Fibroblast of lung (primary cell): ENCODE data around the gene SENP1. TPM values are rescaled to one million over a fixed set of nuclear protein-coding genes. Genes with fewer than 3 reads are reported as not detected.
A peak's percentile ranks its signal among the peaks of the same experiment; 100 is the strongest.

ENCODE experiments used
- DNase-seq, 2 donors: peaks; one replicate each; pipeline versions ENCODE4 v3.0.0 to v3.0.0-alpha.2; 2010; ENCODE audit warnings: low read depth in 2 of 2
- H2AFZ ChIP-seq: 2 replicates; pipeline ENCODE4 v1.5.1; 2012; ENCODE audit warnings: low read length, control low read depth, inconsistent platforms
- H3K27ac ChIP-seq: 2 replicates; pipeline ENCODE4 v1.5.1; 2011; ENCODE audit warnings: low read length, control low read depth; ENCODE audit not compliant: insufficient read depth
- H3K27me3 ChIP-seq: 2 replicates; pipeline ENCODE4 v1.5.1; 2011; ENCODE audit warnings: mild to moderate bottlenecking, low read length; ENCODE audit not compliant: control insufficient read depth, insufficient read depth
- H3K36me3 ChIP-seq: 2 replicates; pipeline ENCODE4 v1.5.1; 2011; ENCODE audit warnings: low read length; ENCODE audit not compliant: control insufficient read depth, insufficient read depth
- H3K4me1 ChIP-seq: 2 replicates; pipeline ENCODE4 v1.5.1; 2011; ENCODE audit warnings: low read length; ENCODE audit not compliant: control insufficient read depth, insufficient read depth; ENCODE audit errors: extremely low read depth
- H3K4me2 ChIP-seq: 2 replicates; pipeline ENCODE4 v1.5.1; 2011; ENCODE audit warnings: low read length, control low read depth; ENCODE audit not compliant: insufficient read depth; ENCODE audit errors: extremely low read depth
- H3K4me3 ChIP-seq, 4 experiments: fragments of 200-600 bp in 1 of 4; sonication (generic) in 1 of 4; replicated peaks in 1 of 4; 2 replicates each; pipeline ENCODE4 v1.5.1; 2011 to 2016; ENCODE audit warnings: low read length in 4 of 4, low read depth in 3 of 4, mild to moderate bottlenecking in 3 of 4, control low read depth in 2 of 4, inconsistent platforms in 1 of 4, mixed read lengths in 1 of 4; ENCODE audit not compliant: insufficient read depth in 1 of 4; ENCODE audit errors: control extremely low read depth in 1 of 4
- H3K79me2 ChIP-seq: 2 replicates; pipeline ENCODE4 v1.5.1; 2012; ENCODE audit warnings: mild to moderate bottlenecking, low read length, inconsistent platforms; ENCODE audit not compliant: control insufficient read depth, insufficient read depth
- H3K9ac ChIP-seq: 2 replicates; pipeline ENCODE4 v1.5.1; 2011; ENCODE audit warnings: mild to moderate bottlenecking, low read length, control low read depth; ENCODE audit not compliant: insufficient read depth
- H3K9me3 ChIP-seq: 2 replicates; pipeline ENCODE4 v1.5.1; 2012; ENCODE audit warnings: low read depth, low read length; ENCODE audit not compliant: control insufficient read depth, insufficient read depth
- H4K20me1 ChIP-seq: 2 replicates; pipeline ENCODE4 v1.5.1; 2011; ENCODE audit warnings: low read length; ENCODE audit not compliant: control insufficient read depth, insufficient read depth; ENCODE audit errors: extremely low read depth
- CTCF ChIP-seq, 2 donors: IDR thresholded peaks in 1 of 2; conservative IDR thresholded peaks in 1 of 2; 1 replicate in 1 of 2; 2 replicates in 1 of 2; pipeline ENCODE4 v1.5.1; 2011 to 2012; ENCODE audit warnings: low read length in 2 of 2, control low read depth in 1 of 2, inconsistent platforms in 1 of 2, low read depth in 1 of 2, mild to moderate bottlenecking in 1 of 2
- EZH2 ChIP-seq: IDR thresholded peaks from 2 replicates; pipeline ENCODE4 v1.5.1; 2012; ENCODE audit warnings: low read length, control low read depth, mild to moderate bottlenecking; ENCODE audit errors: missing control alignments
- polyA plus RNA-seq, 2 donors: library from polyadenylated mRNA; depleted of rRNA in 1 of 2; stranded (reverse) in 1 of 2; unstranded in 1 of 2; fragments of >200 nt; gene quantifications; 2 replicates each; pipeline ENCODE4 v1.2.1, GENCODE V29; 2011 to 2012; ENCODE audit warnings: missing spikeins in 1 of 2
- total RNA-seq: library from RNA; depleted of rRNA; stranded (reverse); fragments of >200 nt; gene quantifications from 2 replicates; pipeline ENCODE4 v1.2.1, GENCODE V29; 2014

The SENP1 gene
- total and polyA plus RNA-seq, 2 donors (not counting 1 experiment from before 2014, with no cell fraction given): 14.7 to 17.9 TPM

DNA sequence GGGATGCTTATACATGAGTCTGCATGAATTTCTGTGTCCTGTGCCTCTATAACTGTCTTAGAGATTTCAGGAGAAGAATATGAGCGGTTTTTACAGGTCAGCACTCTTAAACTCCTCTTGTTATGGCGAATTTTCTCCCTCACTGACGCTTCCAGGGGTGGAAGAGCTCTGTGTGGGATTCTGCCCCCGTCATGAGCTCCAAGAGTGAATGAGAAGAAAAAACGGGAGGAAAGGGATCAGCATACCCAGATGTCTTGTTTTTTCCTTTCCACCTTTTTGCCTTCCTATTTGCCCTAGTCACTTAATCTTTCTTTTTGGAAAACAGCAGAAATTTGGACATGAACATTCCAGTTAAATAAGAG, 13.9 kb upstream of the SENP1 start:
- Histone ChIP-seq H3K4me3 (peak overlapping the region; percentile 69 to 95 (median 92)), H3K27ac (peak overlapping the region; percentile 72), H2AFZ (peak overlapping the region; percentile 97), H3K36me3 (no peaks in the 10 kb centered on the region), H3K9me3 (no peaks in the 10 kb centered on the region), H4K20me1 (no peaks in the 10 kb centered on the region), H3K4me2 (peak overlapping the region; percentile 95), H3K9ac (peak overlapping the region; percentile 9), H3K27me3 (no peaks in the 10 kb centered on the region), H3K4me1 (peaks cover 2% of the 10 kb centered on the region), H3K79me2 (peaks cover 18% of the 10 kb centered on the region)
- DNase-seq: peak in 1 of 2 donors; percentile 37
- TF ChIP-seq EZH2 (no peak), CTCF (conservative IDR thresholded peaks at IDR 0.05 in 1 of 2, IDR thresholded peaks at IDR 0.05 in 1 of 2; ENCODE audit: low read depth in 1 of 2, low read length in 2 of 2) (no peak)

DNA sequence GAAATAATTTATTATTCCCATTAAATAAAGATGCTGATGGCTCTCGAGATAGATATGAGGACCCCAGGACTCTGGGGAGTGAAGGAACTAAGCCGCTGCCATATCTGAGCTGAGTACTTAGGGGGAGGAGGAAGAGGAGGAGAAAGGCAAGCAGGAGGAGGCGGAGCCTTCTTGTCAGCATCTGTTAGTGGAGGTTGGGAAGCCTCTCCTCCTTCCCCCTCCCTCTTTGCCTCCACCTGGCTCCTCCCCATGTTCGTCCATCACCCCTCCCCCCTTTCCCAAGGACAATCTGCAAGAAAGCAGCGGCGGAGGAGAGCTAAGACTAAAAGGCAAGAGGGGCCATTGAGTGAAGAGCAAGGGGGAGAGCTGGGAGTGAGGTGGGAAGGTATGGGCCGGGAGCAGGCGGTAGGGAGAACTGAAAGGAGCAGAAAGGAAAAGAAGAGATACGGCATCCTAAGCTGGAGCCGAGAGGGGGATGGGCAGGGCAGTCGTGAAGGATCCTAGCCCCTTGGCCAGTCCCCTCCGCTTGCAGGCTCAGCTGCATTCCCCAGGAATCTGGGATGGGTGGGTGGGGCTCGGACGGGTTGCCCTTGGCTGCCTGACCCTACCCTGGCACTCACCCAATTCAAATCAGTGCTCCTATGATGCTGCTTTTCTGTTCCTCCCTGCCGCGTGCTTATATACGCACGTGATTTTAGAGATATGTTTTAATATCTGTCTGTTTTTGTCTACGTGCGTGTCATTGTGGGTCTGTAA, 13.4 kb upstream of the SENP1 start, which contains the start of gene PFKM:
Gene PFKM, plus strand, starts transcription at position 287 of the 756 bp plus-strand sequence. CDS start 3,411 bp downstream, outside the sequence.
- DNase-seq: peak; percentile 92
- Histone ChIP-seq H4K20me1 (no peaks in the 10 kb centered on the region), H3K79me2 (peaks cover 18% of the 10 kb centered on the region), H3K36me3 (no peaks in the 10 kb centered on the region), H3K27me3 (no peaks in the 10 kb centered on the region), H2AFZ (peak within 1 kb of the TSS; percentile 97), H3K9ac (peak within 1 kb of the TSS; percentile 9), H3K27ac (peak within 1 kb of the TSS; percentile 72), H3K4me2 (peak within 1 kb of the TSS; percentile 95), H3K4me1 (peaks cover 2% of the 10 kb centered on the region), H3K9me3 (no peaks in the 10 kb centered on the region), H3K4me3 (peak within 1 kb of the TSS; percentile 69 to 95 (median 92))
- TF ChIP-seq CTCF (conservative IDR thresholded peaks at IDR 0.05 in 1 of 2, IDR thresholded peaks at IDR 0.05 in 1 of 2; ENCODE audit: low read depth in 1 of 2, low read length in 2 of 2) (no peak), EZH2 (no peak)

- Histone ChIP-seq H2AFZ (peak overlapping the region; percentile 79), H3K4me2 (peak overlapping the region; percentile 80), H3K4me3 (peak overlapping the region; percentile 69 to 95 (median 92)), H4K20me1 (no peaks in the 10 kb centered on the region), H3K9me3 (no peaks in the 10 kb centered on the region), H3K9ac (no peak overlapping the region), H3K79me2 (peaks cover 18% of the 10 kb centered on the region), H3K27me3 (peaks cover 3% of the 10 kb centered on the region), H3K27ac (no peak overlapping the region), H3K4me1 (peaks cover 2% of the 10 kb centered on the region), H3K36me3 (no peaks in the 10 kb centered on the region)
- TF ChIP-seq CTCF (conservative IDR thresholded peaks at IDR 0.05 in 1 of 2, IDR thresholded peaks at IDR 0.05 in 1 of 2; ENCODE audit: low read depth in 1 of 2, low read length in 2 of 2): no peak
- no peak for TF ChIP-seq EZH2
- no peak for DNase-seq
These were observed 12.5 kb upstream of the SENP1 start for GRCh38 chr12:48118284-48118871.
